ENCODE results near the gene CXCR5. TPM values are rescaled to one million over a fixed set of nuclear protein-coding genes. Genes with fewer than 3 reads are reported as not detected.

Gene CXCR5
- under 0.01 TPM in 1 of 2 replicates, not detected in the other for total RNA-seq

GRCh38 chr11:118883368-118884071 lies at the start of gene CXCR5:
Gene CXCR5 (plus strand): TSS chr11:118883892. CDS start chr11:118883942, 50 bp downstream.

Small RNA genes lying within 50 kb of the gene (small RNA-seq; reads per million reads assigned to genes)
- gene MIR4492 (not detected), gene RF00019 (not detected), gene RN7SL688P (not detected)

Other genes starting within 250 kb of the CXCR5 start
- not detected in 2 replicates for gene TREH, start 204.2 kb upstream of the CXCR5 start, total RNA-seq
- 153 and 194 TPM in 2 replicates for gene DDX6, start 92.7 kb upstream of the CXCR5 start, total RNA-seq
- 17.3 and 27.6 TPM in 2 replicates for gene BCL9L, start 42.0 kb downstream of the CXCR5 start, total RNA-seq
- 0.22 TPM in 1 of 2 replicates, not detected in the other for gene UPK2, start 72.4 kb downstream of the CXCR5 start, total RNA-seq
- gene FOXR1, start 87.9 kb downstream of the CXCR5 start, total RNA-seq, result not detected in 2 replicates
- gene CENATAC, start 114.2 kb downstream of the CXCR5 start, total RNA-seq, result 34.0 and 46.0 TPM in 2 replicates
- 1,431 and 2,715 TPM in 2 replicates for gene RPS25, start 134.5 kb downstream of the CXCR5 start, total RNA-seq
- gene TRAPPC4, start 134.9 kb downstream of the CXCR5 start, total RNA-seq, result 33.6 and 56.3 TPM in 2 replicates
- gene SLC37A4, start 147.0 kb downstream of the CXCR5 start, total RNA-seq, result 8.6 and 12.5 TPM in 2 replicates
- 89.5 and 89.6 TPM in 2 replicates for gene HYOU1, start 173.3 kb downstream of the CXCR5 start, total RNA-seq
- 30.3 and 36.4 TPM in 2 replicates for gene VPS11, start 183.9 kb downstream of the CXCR5 start, total RNA-seq
- gene HMBS, start 201.0 kb downstream of the CXCR5 start, total RNA-seq, result 5.5 and 8.8 TPM in 2 replicates
- 18.8 and 20.5 TPM in 2 replicates for gene DPAGT1, start 218.0 kb downstream of the CXCR5 start, total RNA-seq
- gene C2CD2L, start 223.5 kb downstream of the CXCR5 start, total RNA-seq, result 2.6 and 3.3 TPM in 2 replicates
- 15.0 and 16.5 TPM in 2 replicates for gene HINFP, start 237.7 kb downstream of the CXCR5 start, total RNA-seq

Data from articular chondrocyte of knee joint (primary cell).